HG02884 (cell line): Measurements from ENCODE around the gene TTI1.

ENCODE experiments used
- ATAC-seq: cut with Tn5 transposase; IDR thresholded peaks from one replicate; pipeline ENCODE4 v1.9.1; 2021; ENCODE audit warnings: mild to moderate bottlenecking, moderate library complexity; ENCODE audit not compliant: unreplicated experiment

Gene TTI1

GRCh38 chr20:37939701-37940560 lies 93.3 kb downstream of the TTI1 start:
- ATAC-seq: no peak

- no peak for ATAC-seq
These were observed 94.3 kb downstream of the TTI1 start for GRCh38 chr20:37938954-37939353.

- no peak for ATAC-seq
These were observed 95.0 kb downstream of the TTI1 start for GRCh38 chr20:37938181-37938750.

GRCh38 chr20:37937686-37938085 lies 95.6 kb downstream of the TTI1 start:
- no peak for ATAC-seq

- no peak for ATAC-seq
These were observed 96.8 kb downstream of the TTI1 start for GRCh38 chr20:37936451-37936850.

- ATAC-seq: no peak
These were observed 97.2 kb downstream of the TTI1 start for GRCh38 chr20:37936041-37936440.

- no peak for ATAC-seq
These were observed 97.8 kb downstream of the TTI1 start for GRCh38 chr20:37935435-37935834.

GRCh38 chr20:37934634-37935375 lies 98.5 kb downstream of the TTI1 start:
- no peak for ATAC-seq

- ATAC-seq: no peak
These were observed 99.2 kb downstream of the TTI1 start for GRCh38 chr20:37933786-37934633.
